Neutrophil (primary cell): ENCODE measurements around the gene PSIP1.
"Not testable (repeated sequence)": the region's sequence is repeated elsewhere in the genome, so short reads cannot be mapped to it uniquely, and the experiment has no call there.

Experiments used
- H3K27ac ChIP-seq: fragments of 200-600 bp; sonication (generic); 2 replicates; pipeline ENCODE4 v1.5.1; 2016; ENCODE audit warnings: mild to moderate bottlenecking, moderate library complexity
- H3K27me3 ChIP-seq: fragments of 200-600 bp; sonication (generic); 2 replicates; pipeline ENCODE4 v1.6.0; 2016; ENCODE audit warnings: mild to moderate bottlenecking
- H3K36me3 ChIP-seq: fragments of 200-600 bp; sonication (generic); 2 replicates; pipeline ENCODE4 v1.5.1; 2017
- H3K4me1 ChIP-seq, 2 experiments: fragments of 200-600 bp in 1 of 2; sonication (generic) in 1 of 2; 1 replicate in 1 of 2; 2 replicates in 1 of 2; pipeline versions ENCODE4 v1.5.1 to v1.6.1; 2013 to 2016; ENCODE audit warnings: low read depth in 1 of 2, low read length in 1 of 2, mild to moderate bottlenecking in 1 of 2, moderate library complexity in 1 of 2; ENCODE audit not compliant: control insufficient read depth in 1 of 2, insufficient read depth in 1 of 2
- H3K4me3 ChIP-seq, 2 experiments: fragments of 200-600 bp in 1 of 2; sonication (generic) in 1 of 2; 1 replicate in 1 of 2; 2 replicates in 1 of 2; pipeline ENCODE4 v1.5.1; 2013 to 2016; ENCODE audit warnings: low read depth in 1 of 2, low read length in 1 of 2, mild to moderate bottlenecking in 1 of 2, moderate library complexity in 1 of 2
- H3K9me3 ChIP-seq: fragments of 200-600 bp; sonication (generic); 2 replicates; pipeline ENCODE4 v1.5.1; 2016
- TF ChIP-seq, protein P1 (sequence below): fragments of 200-600 bp; sonication (generic); IDR thresholded peaks from 2 replicates; pipeline ENCODE4 v1.5.1; 2016; ENCODE audit warnings: antibody characterized with exemption

The PSIP1 gene

GRCh38 chr9:15542624-15543023 lies 31.9 kb upstream of the PSIP1 start:
- Histone ChIP-seq H3K4me3 (no peak overlapping the region), H3K4me1 (peaks cover 17 to 19% of the 10 kb centered on the region in 2 experiments), H3K9me3 (no peaks in the 10 kb centered on the region), H3K36me3 (no peaks in the 10 kb centered on the region), H3K27me3 (no peaks in the 10 kb centered on the region), H3K27ac (peak overlapping the region; percentile 70)
- TF ChIP-seq, protein P1, sequence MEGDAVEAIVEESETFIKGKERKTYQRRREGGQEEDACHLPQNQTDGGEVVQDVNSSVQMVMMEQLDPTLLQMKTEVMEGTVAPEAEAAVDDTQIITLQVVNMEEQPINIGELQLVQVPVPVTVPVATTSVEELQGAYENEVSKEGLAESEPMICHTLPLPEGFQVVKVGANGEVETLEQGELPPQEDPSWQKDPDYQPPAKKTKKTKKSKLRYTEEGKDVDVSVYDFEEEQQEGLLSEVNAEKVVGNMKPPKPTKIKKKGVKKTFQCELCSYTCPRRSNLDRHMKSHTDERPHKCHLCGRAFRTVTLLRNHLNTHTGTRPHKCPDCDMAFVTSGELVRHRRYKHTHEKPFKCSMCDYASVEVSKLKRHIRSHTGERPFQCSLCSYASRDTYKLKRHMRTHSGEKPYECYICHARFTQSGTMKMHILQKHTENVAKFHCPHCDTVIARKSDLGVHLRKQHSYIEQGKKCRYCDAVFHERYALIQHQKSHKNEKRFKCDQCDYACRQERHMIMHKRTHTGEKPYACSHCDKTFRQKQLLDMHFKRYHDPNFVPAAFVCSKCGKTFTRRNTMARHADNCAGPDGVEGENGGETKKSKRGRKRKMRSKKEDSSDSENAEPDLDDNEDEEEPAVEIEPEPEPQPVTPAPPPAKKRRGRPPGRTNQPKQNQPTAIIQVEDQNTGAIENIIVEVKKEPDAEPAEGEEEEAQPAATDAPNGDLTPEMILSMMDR = no peak

- H3K27me3 ChIP-seq = no peaks in the 10 kb centered on the region
- TF ChIP-seq, protein P1 = no peak
- peaks cover 17 to 19% of the 10 kb centered on the region in 2 experiments for H3K4me1 ChIP-seq
- no peaks in the 10 kb centered on the region for H3K9me3 ChIP-seq
- H3K36me3 ChIP-seq = no peaks in the 10 kb centered on the region
- no peak overlapping the region for H3K27ac ChIP-seq
- no peak overlapping the region for H3K4me3 ChIP-seq
Measured at GRCh38 chr9:15541872-15542271, 31.1 kb upstream of the PSIP1 start.

- Histone ChIP-seq H3K9me3 (no peaks in the 10 kb centered on the region), H3K27me3 (no peaks in the 10 kb centered on the region), H3K36me3 (no peaks in the 10 kb centered on the region), H3K4me3 (no peak overlapping the region), H3K4me1 (no peaks in the 10 kb centered on the region), H3K27ac (no peak overlapping the region)
- TF ChIP-seq, protein P1 = no peak
Measured at GRCh38 chr9:15531380-15531779, 20.6 kb upstream of the PSIP1 start.

- no peaks in the 10 kb centered on the region for H3K9me3 ChIP-seq
- TF ChIP-seq, protein P1 = no peak
- no peak overlapping the region for H3K4me3 ChIP-seq
- H3K36me3 ChIP-seq = no peaks in the 10 kb centered on the region
- H3K4me1 ChIP-seq = no peaks in the 10 kb centered on the region
- no peaks in the 10 kb centered on the region for H3K27me3 ChIP-seq
- H3K27ac ChIP-seq = no peak overlapping the region
Measured at GRCh38 chr9:15529566-15530324, 19.0 kb upstream of the PSIP1 start.

- not testable (repeated sequence) for H3K27ac ChIP-seq, H3K9me3 ChIP-seq, H3K4me3 ChIP-seq, H3K36me3 ChIP-seq, H3K4me1 ChIP-seq, H3K27me3 ChIP-seq
Measured at GRCh38 chr9:15527035-15527434, 16.3 kb upstream of the PSIP1 start.

GRCh38 chr9:15525958-15526357 lies 15.2 kb upstream of the PSIP1 start:
- Histone ChIP-seq H3K27me3 (no peaks in the 10 kb centered on the region), H3K9me3 (no peaks in the 10 kb centered on the region), H3K36me3 (no peaks in the 10 kb centered on the region), H3K4me1 (no peaks in the 10 kb centered on the region), H3K4me3 (no peak overlapping the region), H3K27ac (no peak overlapping the region)
- TF ChIP-seq, protein P1 = no peak
